ENCODE results near the gene CRB1.
"Not testable (repeated sequence)": the region's sequence is repeated elsewhere in the genome, so short reads cannot be mapped to it uniquely, and the experiment has no call there.

Gene CRB1

DNA sequence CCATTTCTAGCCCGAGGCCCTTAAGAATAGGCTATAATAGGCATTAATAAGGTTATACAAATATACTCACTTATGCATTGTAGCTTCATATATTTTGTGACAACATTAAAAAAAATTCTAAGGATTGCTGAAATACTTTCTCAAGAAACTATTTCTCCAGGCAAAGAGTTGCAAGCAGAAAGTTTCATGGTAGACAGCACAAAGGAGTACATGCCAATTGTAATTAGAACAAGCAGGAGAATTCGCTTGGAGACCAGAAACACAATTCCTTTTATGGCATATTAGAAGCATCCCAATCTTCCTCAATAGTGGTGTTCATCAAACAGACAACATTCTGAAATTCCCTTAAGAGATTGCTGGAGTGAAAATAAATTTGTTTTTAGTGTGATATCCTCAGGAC lies 122.8 kb downstream of the CRB1 start:
- FAIRE-seq (no peak), DNase-seq (ENCODE audit: insufficient read length) (no peak)
- TF ChIP-seq POLR2AphosphoS5 (IDR thresholded peaks at IDR 0.05; ENCODE audit: low read depth, low read length) = no peak
- TF ChIP-seq TAF1 (IDR thresholded peaks at IDR 0.05; ENCODE audit: borderline replicate concordance, low read depth, low read length) = no peak
- TF ChIP-seq POLR2A (IDR thresholded peaks at IDR 0.05; ENCODE audit: low read depth, low read length) = no peak

DNA sequence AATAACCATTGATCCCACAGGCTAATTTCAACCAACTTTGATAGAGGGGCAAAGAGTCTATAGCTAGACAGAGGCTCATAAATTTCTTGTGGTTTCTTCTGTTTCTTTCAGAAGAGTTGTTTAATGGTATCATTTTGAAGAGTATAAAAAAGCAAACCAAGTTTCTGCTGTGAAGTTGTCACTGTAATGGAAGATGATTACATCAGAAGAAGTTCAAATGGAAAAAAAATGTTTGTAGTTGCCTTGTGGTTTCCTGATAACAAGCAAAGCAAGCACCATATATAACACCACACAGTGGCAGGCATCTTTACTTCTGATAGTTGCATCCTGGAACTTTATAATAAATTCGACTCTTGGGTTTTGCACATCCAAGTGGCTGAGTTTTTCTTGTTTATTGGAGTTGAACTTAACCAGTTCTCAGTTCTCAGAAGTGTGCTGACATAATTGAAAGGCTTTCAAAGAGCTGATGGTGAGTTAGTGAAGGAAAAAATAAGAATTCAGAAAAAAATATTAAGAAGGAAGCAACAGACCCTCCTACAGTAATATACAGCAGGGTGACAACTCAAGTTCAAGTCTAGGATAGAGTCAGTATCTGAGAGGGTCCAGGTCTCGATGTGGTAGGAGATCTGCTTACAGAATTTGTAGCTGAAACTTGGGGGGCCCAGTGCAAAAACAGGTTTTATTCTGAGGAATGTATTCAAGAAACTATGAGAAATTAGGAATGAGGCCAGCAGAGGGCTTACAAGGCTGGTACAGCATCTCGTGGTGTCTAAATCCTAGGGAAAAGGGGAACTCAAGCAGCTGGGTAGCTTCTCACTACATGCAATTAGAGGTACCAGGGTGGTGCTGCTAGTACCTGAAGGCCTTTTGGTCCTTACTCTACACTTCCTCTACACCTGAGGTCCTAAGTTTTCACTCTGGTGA lies 123.5 kb downstream of the CRB1 start:
- FAIRE-seq (no peak), DNase-seq (ENCODE audit: insufficient read length) (no peak)
- TF ChIP-seq TAF1 (IDR thresholded peaks at IDR 0.05; ENCODE audit: borderline replicate concordance, low read depth, low read length) (no peak), POLR2AphosphoS5 (IDR thresholded peaks at IDR 0.05; ENCODE audit: low read depth, low read length) (no peak), POLR2A (IDR thresholded peaks at IDR 0.05; ENCODE audit: low read depth, low read length) (no peak)

DNA sequence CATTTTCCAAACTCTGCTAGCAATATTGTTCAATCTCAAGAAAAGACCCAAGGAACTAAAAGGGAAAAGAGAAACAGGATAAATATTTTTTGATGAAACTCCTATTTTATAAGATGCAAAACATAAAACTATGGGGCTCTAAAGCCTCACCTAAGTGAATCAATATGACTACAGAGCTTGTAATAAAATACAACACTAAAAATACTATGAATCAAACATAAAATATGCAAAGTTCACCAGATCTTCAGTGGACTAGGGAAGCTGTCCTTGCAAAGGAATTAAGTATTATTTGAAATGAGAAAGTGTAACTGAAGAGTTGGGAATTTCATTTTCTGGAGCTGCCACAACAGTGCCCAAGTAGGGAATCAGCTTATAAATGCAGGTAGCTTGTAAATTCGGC lies 124.5 kb downstream of the CRB1 start:
- FAIRE-seq = no peak
- DNase-seq (ENCODE audit: insufficient read length) = no peak
- no peak for TF ChIP-seq POLR2AphosphoS5 (IDR thresholded peaks at IDR 0.05; ENCODE audit: low read depth, low read length)
- no peak for TF ChIP-seq TAF1 (IDR thresholded peaks at IDR 0.05; ENCODE audit: borderline replicate concordance, low read depth, low read length)
- no peak for TF ChIP-seq POLR2A (IDR thresholded peaks at IDR 0.05; ENCODE audit: low read depth, low read length)

DNA sequence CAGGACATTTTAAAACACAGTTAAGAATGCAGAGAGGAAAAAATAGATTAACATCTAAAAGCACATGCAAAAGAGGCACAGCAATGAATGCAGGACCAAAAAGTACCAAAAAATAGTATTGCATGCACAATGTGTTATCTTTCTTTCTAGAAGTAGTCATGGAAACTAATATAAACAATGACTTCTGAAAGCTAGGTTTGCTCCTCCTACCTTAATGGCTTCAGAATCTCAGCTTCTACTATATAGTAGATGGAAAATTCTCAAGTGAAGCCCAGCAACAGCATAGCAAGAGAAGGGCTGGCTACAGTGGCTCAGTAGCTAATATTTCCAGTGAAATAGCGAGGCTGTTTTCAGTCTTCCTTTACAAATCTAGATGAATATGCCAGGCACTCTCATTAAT lies 125.1 kb downstream of the CRB1 start:
- TF ChIP-seq TAF1 (IDR thresholded peaks at IDR 0.05; ENCODE audit: borderline replicate concordance, low read depth, low read length) (no peak), POLR2A (IDR thresholded peaks at IDR 0.05; ENCODE audit: low read depth, low read length) (no peak), POLR2AphosphoS5 (IDR thresholded peaks at IDR 0.05; ENCODE audit: low read depth, low read length) (no peak)
- DNase-seq (ENCODE audit: insufficient read length) = no peak
- no peak for FAIRE-seq

DNA sequence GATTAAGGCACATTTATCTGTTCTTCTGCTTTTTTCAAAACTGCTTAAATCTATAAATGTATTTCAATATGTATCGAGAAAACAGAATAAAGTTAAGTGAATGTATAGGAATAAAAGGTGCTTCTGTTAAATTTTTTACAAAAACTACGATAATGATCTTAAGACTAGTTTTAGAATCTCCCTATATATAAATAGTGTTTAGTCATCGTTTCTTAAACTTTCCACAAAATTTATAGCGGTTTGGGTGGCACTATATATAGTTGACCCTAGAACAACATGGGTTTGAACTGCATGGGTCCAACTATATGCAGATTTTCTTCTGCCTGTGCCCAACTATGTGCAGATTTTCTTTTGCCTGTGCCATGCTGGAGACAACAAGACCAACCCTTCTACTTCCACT lies 125.7 kb downstream of the CRB1 start:
- FAIRE-seq (no peak), DNase-seq (ENCODE audit: insufficient read length) (no peak)
- TF ChIP-seq POLR2AphosphoS5 (IDR thresholded peaks at IDR 0.05; ENCODE audit: low read depth, low read length) (no peak), POLR2A (IDR thresholded peaks at IDR 0.05; ENCODE audit: low read depth, low read length) (no peak), TAF1 (IDR thresholded peaks at IDR 0.05; ENCODE audit: borderline replicate concordance, low read depth, low read length) (no peak)

DNA sequence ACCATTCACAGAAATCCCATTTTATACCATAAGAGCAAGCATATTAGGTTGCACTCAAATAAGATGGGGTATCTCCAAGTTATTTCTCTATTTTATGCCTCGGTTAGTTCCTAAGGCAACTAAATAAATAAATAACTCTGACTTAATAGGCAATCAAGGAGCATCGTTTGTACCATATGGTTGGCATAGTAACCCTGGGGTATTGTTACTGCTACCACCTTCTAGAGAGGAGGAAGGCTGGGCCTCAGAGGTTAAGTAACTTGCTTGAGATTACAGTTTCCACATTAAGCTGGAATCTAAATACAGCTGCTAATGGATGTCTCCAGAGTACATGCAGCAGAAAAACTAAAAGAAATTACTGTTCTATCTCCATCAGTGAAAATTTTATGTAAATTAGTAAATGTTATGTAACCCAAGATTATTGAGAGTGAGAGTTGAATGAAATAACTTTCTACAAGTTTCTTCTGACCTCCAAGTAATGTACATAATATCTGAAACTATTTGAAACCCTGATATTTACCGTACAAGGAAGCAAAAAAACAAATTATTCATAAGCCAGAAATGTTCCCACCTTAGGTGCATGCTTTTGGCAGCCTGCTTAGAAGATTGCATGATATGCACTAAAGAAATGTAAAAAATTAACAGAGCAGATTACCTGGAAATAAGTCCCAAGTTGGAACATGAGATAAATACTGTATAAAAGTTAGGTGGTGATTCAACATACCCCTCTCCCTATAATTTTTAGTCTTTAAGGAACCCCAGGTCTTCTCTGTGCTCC lies 127.0 kb downstream of the CRB1 start:
- no peak for TF ChIP-seq TAF1 (IDR thresholded peaks at IDR 0.05; ENCODE audit: borderline replicate concordance, low read depth, low read length)
- no peak for TF ChIP-seq POLR2AphosphoS5 (IDR thresholded peaks at IDR 0.05; ENCODE audit: low read depth, low read length)
- no peak for TF ChIP-seq POLR2A (IDR thresholded peaks at IDR 0.05; ENCODE audit: low read depth, low read length)
- FAIRE-seq = no peak
- DNase-seq (ENCODE audit: insufficient read length) = no peak

DNA sequence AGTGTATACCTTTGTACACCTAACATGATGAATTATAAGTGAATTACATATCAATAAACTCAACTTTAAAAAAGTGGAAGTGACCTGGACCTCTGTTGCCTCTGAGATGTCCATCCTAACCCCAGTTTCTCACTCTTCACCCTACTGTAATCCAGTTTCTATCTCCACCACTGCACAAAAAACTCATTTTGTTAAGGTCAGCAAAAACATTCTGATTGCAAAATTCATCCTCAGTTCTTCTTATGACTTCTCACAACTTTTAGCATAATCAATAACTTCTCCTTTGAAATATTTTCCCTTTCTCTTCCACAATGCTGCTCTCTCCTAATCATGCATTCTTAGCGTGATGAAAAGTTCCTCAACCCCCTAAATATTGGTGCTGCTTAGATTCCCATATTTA lies 129.8 kb downstream of the CRB1 start:
- DNase-seq (ENCODE audit: insufficient read length) (no peak), FAIRE-seq (no peak)
- TF ChIP-seq POLR2AphosphoS5 (IDR thresholded peaks at IDR 0.05; ENCODE audit: low read depth, low read length) (no peak), TAF1 (IDR thresholded peaks at IDR 0.05; ENCODE audit: borderline replicate concordance, low read depth, low read length) (no peak), POLR2A (IDR thresholded peaks at IDR 0.05; ENCODE audit: low read depth, low read length) (no peak)

DNA sequence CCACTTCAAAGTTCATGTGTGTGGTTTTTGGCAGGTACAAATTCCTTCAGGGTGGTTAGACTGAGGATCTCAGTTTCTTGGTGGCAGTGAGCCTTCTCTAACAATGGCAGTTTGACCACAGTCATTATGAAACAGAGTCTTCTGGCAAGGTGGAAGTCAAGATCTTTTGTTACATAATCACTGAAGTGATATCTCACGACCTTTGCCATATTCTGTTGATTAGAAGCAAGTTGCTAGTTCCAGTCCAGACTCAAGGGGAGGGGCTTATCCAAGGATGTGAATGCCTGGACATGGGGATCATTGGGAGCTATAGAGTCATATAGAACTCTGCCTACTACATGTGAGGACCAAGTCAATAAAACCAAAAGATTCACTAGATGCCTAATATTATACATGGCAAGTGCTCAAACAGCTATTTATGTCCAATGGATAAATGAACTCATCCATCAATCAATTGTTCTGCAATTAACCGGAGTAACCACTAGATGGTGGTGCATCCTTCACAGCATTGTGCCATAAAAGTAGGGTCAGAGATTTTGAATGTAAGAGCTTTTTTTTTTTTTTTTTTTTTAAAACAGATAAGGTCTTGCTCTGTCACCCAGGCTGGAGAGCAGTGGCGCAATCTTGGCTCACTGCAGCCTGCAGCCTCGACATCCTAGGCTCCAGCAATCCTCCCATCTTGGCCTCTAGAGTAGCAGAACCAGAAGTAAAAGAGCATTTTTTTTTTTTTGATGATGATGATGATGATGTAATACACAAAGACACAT lies 131.9 kb downstream of the CRB1 start:
- DNase-seq (ENCODE audit: insufficient read length) (no peak), FAIRE-seq (peak; percentile 40)
- TF ChIP-seq POLR2AphosphoS5 (IDR thresholded peaks at IDR 0.05; ENCODE audit: low read depth, low read length) (no peak), TAF1 (IDR thresholded peaks at IDR 0.05; ENCODE audit: borderline replicate concordance, low read depth, low read length) (no peak), POLR2A (IDR thresholded peaks at IDR 0.05; ENCODE audit: low read depth, low read length) (no peak)

DNA sequence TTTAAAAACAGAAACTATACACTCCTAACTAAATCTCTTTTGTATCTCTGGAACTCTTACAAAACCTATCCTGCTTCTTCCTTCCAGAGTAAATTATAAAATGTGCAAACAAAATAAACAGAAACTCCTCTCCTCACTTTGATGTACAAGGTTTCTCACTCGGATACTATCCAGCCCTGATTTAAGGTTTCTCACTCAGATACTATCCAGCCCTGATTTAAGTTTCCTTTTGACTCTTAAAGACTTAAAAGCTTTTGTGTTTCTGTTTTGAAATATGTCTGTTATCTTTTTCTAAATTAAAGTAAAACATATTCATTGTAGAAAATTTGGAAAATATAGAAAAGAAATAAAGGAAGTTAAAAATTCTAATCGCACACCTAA lies 132.5 kb downstream of the CRB1 start:
- DNase-seq (ENCODE audit: insufficient read length) = no peak
- no peak for TF ChIP-seq POLR2AphosphoS5 (IDR thresholded peaks at IDR 0.05; ENCODE audit: low read depth, low read length)
- no peak for FAIRE-seq

DNA sequence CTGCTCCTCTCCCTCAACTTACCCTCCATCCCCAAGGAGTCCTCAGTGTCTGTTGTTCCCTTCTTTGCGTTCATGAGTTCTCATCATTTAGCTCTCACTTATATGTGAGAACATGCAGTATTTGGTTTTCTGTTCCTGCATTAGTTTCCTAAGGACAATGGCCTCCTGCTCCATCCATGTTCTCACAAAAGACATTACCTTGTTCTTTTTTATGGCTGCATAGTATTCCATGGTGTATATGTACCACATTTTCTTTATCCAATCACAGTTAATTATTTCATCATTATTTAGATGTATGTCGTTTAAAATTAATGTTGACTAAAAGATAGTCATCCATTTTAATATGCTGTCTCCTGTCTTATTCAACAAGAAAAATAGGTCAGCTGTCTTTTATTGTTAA lies 134.1 kb downstream of the CRB1 start:
- FAIRE-seq (no peak), DNase-seq (ENCODE audit: insufficient read length) (no peak)
- TF ChIP-seq POLR2A (IDR thresholded peaks at IDR 0.05; ENCODE audit: low read depth, low read length) = no peak
- no peak for TF ChIP-seq POLR2AphosphoS5 (IDR thresholded peaks at IDR 0.05; ENCODE audit: low read depth, low read length)
- TF ChIP-seq TAF1 (IDR thresholded peaks at IDR 0.05; ENCODE audit: borderline replicate concordance, low read depth, low read length) = no peak

DNA sequence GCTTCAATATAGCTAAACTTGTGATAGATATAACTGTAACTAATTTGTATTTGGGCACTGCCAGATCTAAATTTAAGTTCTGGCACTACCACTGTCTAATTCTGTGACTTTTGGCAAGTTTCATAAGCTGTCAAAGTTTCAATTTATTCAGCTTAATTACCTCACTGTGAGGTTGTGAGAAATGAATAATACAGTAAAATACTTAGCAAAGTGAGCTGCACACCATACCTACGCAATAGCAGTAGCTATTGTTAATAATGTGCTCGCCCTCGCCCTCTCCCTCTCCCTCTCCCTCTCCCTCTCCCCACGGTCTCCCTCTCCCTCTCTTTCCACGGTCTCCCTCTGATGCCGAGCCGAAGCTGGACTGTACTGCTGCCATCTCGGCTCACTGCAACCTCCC lies 136.7 kb downstream of the CRB1 start:
- not testable (repeated sequence) for FAIRE-seq

DNA sequence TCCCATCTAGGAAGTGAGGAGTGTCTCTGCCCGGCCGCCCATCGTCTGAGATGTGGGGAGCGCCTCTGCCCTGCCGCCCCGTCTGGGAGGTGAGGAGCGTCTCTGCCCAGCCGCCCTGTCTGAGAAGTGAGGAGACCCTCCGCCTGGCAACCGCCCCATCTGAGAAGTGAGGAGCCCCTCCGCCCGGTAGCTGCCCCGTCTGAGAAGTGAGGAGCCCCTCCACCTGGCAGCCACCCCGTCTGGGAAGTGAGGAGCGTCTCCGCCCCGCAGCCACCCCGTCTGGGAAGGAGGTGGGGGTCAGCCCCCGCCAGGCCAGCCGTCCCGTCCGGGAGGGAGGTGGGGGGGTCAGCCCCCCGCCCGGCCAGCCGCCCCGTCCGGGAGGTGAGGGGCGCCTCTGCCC lies 137.6 kb downstream of the CRB1 start:
- FAIRE-seq; DNase-seq (ENCODE audit: insufficient read length): not testable (repeated sequence)

More for the DNA sequence above, 136.7 kb downstream of the CRB1 start:
- DNase-seq (ENCODE audit: insufficient read length) = not testable (repeated sequence)
